MV-4-11 (cell line): Measurements from ENCODE around the gene C19orf44.
"Not testable (repeated sequence)": the region's sequence is repeated elsewhere in the genome, so short reads cannot be mapped to it uniquely, and the experiment has no call there.

Source experiments
- DNase-seq: peaks from one replicate; lab custom pipeline; 2025; lab: John Stamatoyannopoulos, UW

C19orf44 gene

GRCh38 chr19:16467581-16467980, 28.6 kb upstream of the C19orf44 start:
- no peak for DNase-seq

- no peak for DNase-seq
These were observed 25.7 kb upstream of the C19orf44 start for GRCh38 chr19:16470541-16470910.

- DNase-seq = no peak
These were observed 25.0 kb upstream of the C19orf44 start for GRCh38 chr19:16470911-16471811.

GRCh38 chr19:16472559-16472899, 23.7 kb upstream of the C19orf44 start:
- DNase-seq = not testable (repeated sequence)

- no peak for DNase-seq
These were observed 23.2 kb upstream of the C19orf44 start for GRCh38 chr19:16472992-16473391.

GRCh38 chr19:16473875-16474392, 22.3 kb upstream of the C19orf44 start:
- peak; percentile 76 for DNase-seq

- no peak for DNase-seq
These were observed 19.8 kb upstream of the C19orf44 start for GRCh38 chr19:16476401-16476800.

GRCh38 chr19:16477311-16477710, 18.9 kb upstream of the C19orf44 start:
- DNase-seq = no peak

GRCh38 chr19:16482745-16483144, 13.4 kb upstream of the C19orf44 start:
- DNase-seq = no peak

- peak; percentile 17 for DNase-seq
These were observed 9.7 kb upstream of the C19orf44 start for GRCh38 chr19:16486476-16486875.

- DNase-seq = no peak
These were observed 404 bp downstream of the C19orf44 start for GRCh38 chr19:16496613-16496983.

- peak; percentile 30 for DNase-seq
These were observed 848 bp downstream of the C19orf44 start for GRCh38 chr19:16497042-16497441.

- DNase-seq = no peak
These were observed 1.6 kb downstream of the C19orf44 start for GRCh38 chr19:16497837-16498236.

- DNase-seq = no peak
These were observed 8.1 kb downstream of the C19orf44 start for GRCh38 chr19:16504271-16504670.

- DNase-seq = not testable (repeated sequence)
These were observed 10.0 kb downstream of the C19orf44 start for GRCh38 chr19:16506161-16506560.

GRCh38 chr19:16506961-16507360, 10.8 kb downstream of the C19orf44 start:
- DNase-seq = no peak

- DNase-seq = no peak
These were observed 12.4 kb downstream of the C19orf44 start for GRCh38 chr19:16508546-16508945.

- no peak for DNase-seq
These were observed 13.2 kb downstream of the C19orf44 start for GRCh38 chr19:16509141-16510061.

- not testable (repeated sequence) for DNase-seq
These were observed 16.4 kb downstream of the C19orf44 start for GRCh38 chr19:16512611-16513010.

GRCh38 chr19:16514383-16515019, 18.3 kb downstream of the C19orf44 start:
- DNase-seq = no peak

- DNase-seq = no peak
These were observed 20.2 kb downstream of the C19orf44 start for GRCh38 chr19:16516381-16516780.

- DNase-seq = no peak
These were observed 20.9 kb downstream of the C19orf44 start for GRCh38 chr19:16516923-16517610.
